Coronary artery (tissue), 2 donors: Measurements from ENCODE around the gene TRIO.

Source experiments
- DNase-seq: peaks from one replicate; pipeline ENCODE4 v3.0.0-alpha.2; 2017; ENCODE audit warnings: low spot score
- H3K27ac ChIP-seq, 2 donors: fragments of 200-600 bp; sonication (generic); one replicate each; pipeline ENCODE4 v1.5.1; 2016 to 2019
- H3K4me3 ChIP-seq: fragments of 200-600 bp; sonication (generic); 2 replicates; pipeline ENCODE4 v1.5.1; 2016; ENCODE audit warnings: mild to moderate bottlenecking, moderate library complexity
- CTCF ChIP-seq: fragments of 200-600 bp; sonication (generic); IDR thresholded peaks from one replicate; pipeline ENCODE4 v1.5.1; 2019; ENCODE audit warnings: antibody characterized with exemption

Gene TRIO

GRCh38 chr5:14374100-14374499 is 231.0 kb downstream of the TRIO start:
- Histone ChIP-seq H3K4me3 (no peak overlapping the region), H3K27ac (no peak overlapping the region)
- DNase-seq, result no peak
- TF ChIP-seq CTCF, result no peak

GRCh38 chr5:14376789-14377188 is 233.6 kb downstream of the TRIO start:
- no peak for TF ChIP-seq CTCF
- no peak for DNase-seq
- Histone ChIP-seq H3K4me3 (no peak overlapping the region), H3K27ac (no peak overlapping the region)

GRCh38 chr5:14379739-14380497 is 236.8 kb downstream of the TRIO start:
- H3K27ac ChIP-seq, result no peak overlapping the region
- TF ChIP-seq CTCF, result no peak
- no peak overlapping the region for H3K4me3 ChIP-seq
- no peak for DNase-seq

- H3K4me3 ChIP-seq, result no peak overlapping the region
- DNase-seq, result no peak
- no peak for TF ChIP-seq CTCF
- H3K27ac ChIP-seq, result no peak overlapping the region
Observed at GRCh38 chr5:14380712-14381111, 237.6 kb downstream of the TRIO start.

GRCh38 chr5:14382640-14383039 is 239.5 kb downstream of the TRIO start:
- Histone ChIP-seq H3K27ac (no peak overlapping the region), H3K4me3 (no peak overlapping the region)
- no peak for DNase-seq
- TF ChIP-seq CTCF, result no peak

- Histone ChIP-seq H3K27ac (no peak overlapping the region), H3K4me3 (no peak overlapping the region)
- no peak for DNase-seq
- no peak for TF ChIP-seq CTCF
Observed at GRCh38 chr5:14383923-14384322, 240.8 kb downstream of the TRIO start.

- no peak for TF ChIP-seq CTCF
- no peak for DNase-seq
- no peak overlapping the region for H3K4me3 ChIP-seq
- H3K27ac ChIP-seq, result no peak overlapping the region
Observed at GRCh38 chr5:14385019-14385418, 241.9 kb downstream of the TRIO start.
